HG02763 (cell line): ENCODE results near the gene PAPOLA.
"Not testable (repeated sequence)": the region's sequence is repeated elsewhere in the genome, so short reads cannot be mapped to it uniquely, and the experiment has no call there.

Experiments
- ATAC-seq: cut with Tn5 transposase; IDR thresholded peaks from one replicate; pipeline ENCODE4 v1.9.1; 2021; ENCODE audit warnings: mild to moderate bottlenecking, moderate library complexity; ENCODE audit not compliant: unreplicated experiment

PAPOLA gene

GRCh38 chr14:96501217-96501739 is 904 bp upstream of the PAPOLA start:
- no peak for ATAC-seq

- ATAC-seq = peak; percentile 29
Measured at GRCh38 chr14:96502621-96503305, 581 bp downstream of the PAPOLA start.

- no peak for ATAC-seq
Measured at GRCh38 chr14:96503306-96503679, 1.1 kb downstream of the PAPOLA start.

GRCh38 chr14:96504353-96504752 is 2.2 kb downstream of the PAPOLA start:
- ATAC-seq = not testable (repeated sequence)

GRCh38 chr14:96507723-96508122 is 5.5 kb downstream of the PAPOLA start:
- ATAC-seq = no peak

- no peak for ATAC-seq
Measured at GRCh38 chr14:96508900-96509299, 6.7 kb downstream of the PAPOLA start.

GRCh38 chr14:96509457-96510090 is 7.4 kb downstream of the PAPOLA start:
- no peak for ATAC-seq

- no peak for ATAC-seq
Measured at GRCh38 chr14:96511146-96511545, 9.0 kb downstream of the PAPOLA start.

- no peak for ATAC-seq
Measured at GRCh38 chr14:96511667-96512066, 9.5 kb downstream of the PAPOLA start.

GRCh38 chr14:96512122-96512521 is 9.9 kb downstream of the PAPOLA start:
- ATAC-seq = no peak

GRCh38 chr14:96512602-96513397 is 10.6 kb downstream of the PAPOLA start:
- ATAC-seq = no peak

- no peak for ATAC-seq
Measured at GRCh38 chr14:96514694-96515093, 12.5 kb downstream of the PAPOLA start.

- no peak for ATAC-seq
Measured at GRCh38 chr14:96515731-96516130, 13.5 kb downstream of the PAPOLA start.

- ATAC-seq = no peak
Measured at GRCh38 chr14:96516351-96516750, 14.2 kb downstream of the PAPOLA start.

- no peak for ATAC-seq
Measured at GRCh38 chr14:96519970-96520369, 17.8 kb downstream of the PAPOLA start.

- no peak for ATAC-seq
Measured at GRCh38 chr14:96525452-96525851, 23.3 kb downstream of the PAPOLA start.

GRCh38 chr14:96532632-96533031 is 30.4 kb downstream of the PAPOLA start:
- no peak for ATAC-seq

GRCh38 chr14:96536807-96537206 is 34.6 kb downstream of the PAPOLA start:
- ATAC-seq = no peak

GRCh38 chr14:96538097-96538989 is 36.2 kb downstream of the PAPOLA start:
- no peak for ATAC-seq

- no peak for ATAC-seq
Measured at GRCh38 chr14:96538990-96539317, 36.8 kb downstream of the PAPOLA start.
